Measurements from ENCODE around the gene SEMA6A. TPM values are rescaled to one million over a fixed set of nuclear protein-coding genes. Genes with fewer than 3 reads are reported as not detected.

The SEMA6A gene
- total RNA-seq, 1 experiment from 2014 or later, result 2.1 TPM

GRCh38 chr5:116583085-116583861 lies 8.7 kb upstream of the SEMA6A start:
- H3K27me3 Mint-ChIP-seq (ENCODE audit: insufficient read depth, unreplicated experiment), result no peaks in the 10 kb centered on the region
- BruUV-seq (replicated peaks), result no TSS peak
- intact Hi-C loops (cut with micrococcal nuclease), result loop anchor here (5.0 kb wide), 1 partner anchor 184 kb away; no protein-coding TSS in a partner anchor

DNA sequence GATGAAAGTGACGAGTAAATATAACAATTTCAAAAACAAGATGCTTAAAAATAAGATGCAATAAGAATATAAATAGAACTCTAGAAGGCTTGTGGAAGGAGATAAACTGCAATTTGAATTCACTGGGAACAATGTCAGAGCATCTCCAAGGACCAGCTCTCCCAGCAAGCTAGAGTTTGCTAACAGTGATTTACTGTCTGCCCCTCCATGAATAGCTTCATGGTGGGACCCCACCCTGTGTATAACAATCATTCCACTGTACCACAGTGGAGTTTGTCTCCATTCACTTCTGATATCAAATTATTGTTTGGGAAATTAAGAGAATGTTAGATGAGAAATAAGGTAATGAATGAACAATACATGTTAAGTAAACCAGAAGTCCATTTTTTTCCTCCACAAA lies 7.3 kb upstream of the SEMA6A start:
- intact Hi-C loops (cut with micrococcal nuclease), result loop anchor here (5.0 kb wide), 1 partner anchor 185 kb away; no protein-coding TSS in a partner anchor
- Mint-ChIP-seq H3K4me1 (ENCODE audit: insufficient read depth, unreplicated experiment) (peaks cover 17% of the 10 kb centered on the region), H3K27me3 (ENCODE audit: insufficient read depth, unreplicated experiment) (no peaks in the 10 kb centered on the region), H3K4me3 (ENCODE audit: unreplicated experiment) (no peak overlapping the region), H3K36me3 (ENCODE audit: insufficient read depth, unreplicated experiment) (no peaks in the 10 kb centered on the region), H3K9me3 (ENCODE audit: unreplicated experiment) (peaks cover 5% of the 10 kb centered on the region), H3K27ac (ENCODE audit: low read depth, unreplicated experiment) (no peak overlapping the region)
- TF ChIP-seq, protein P1, sequence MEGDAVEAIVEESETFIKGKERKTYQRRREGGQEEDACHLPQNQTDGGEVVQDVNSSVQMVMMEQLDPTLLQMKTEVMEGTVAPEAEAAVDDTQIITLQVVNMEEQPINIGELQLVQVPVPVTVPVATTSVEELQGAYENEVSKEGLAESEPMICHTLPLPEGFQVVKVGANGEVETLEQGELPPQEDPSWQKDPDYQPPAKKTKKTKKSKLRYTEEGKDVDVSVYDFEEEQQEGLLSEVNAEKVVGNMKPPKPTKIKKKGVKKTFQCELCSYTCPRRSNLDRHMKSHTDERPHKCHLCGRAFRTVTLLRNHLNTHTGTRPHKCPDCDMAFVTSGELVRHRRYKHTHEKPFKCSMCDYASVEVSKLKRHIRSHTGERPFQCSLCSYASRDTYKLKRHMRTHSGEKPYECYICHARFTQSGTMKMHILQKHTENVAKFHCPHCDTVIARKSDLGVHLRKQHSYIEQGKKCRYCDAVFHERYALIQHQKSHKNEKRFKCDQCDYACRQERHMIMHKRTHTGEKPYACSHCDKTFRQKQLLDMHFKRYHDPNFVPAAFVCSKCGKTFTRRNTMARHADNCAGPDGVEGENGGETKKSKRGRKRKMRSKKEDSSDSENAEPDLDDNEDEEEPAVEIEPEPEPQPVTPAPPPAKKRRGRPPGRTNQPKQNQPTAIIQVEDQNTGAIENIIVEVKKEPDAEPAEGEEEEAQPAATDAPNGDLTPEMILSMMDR (IDR thresholded peaks at IDR 0.05; ENCODE audit: unreplicated experiment), result no peak
- ChIA-PET POLR2A (no interaction called here), CTCF (interaction anchor here (0.7 kb wide), 1 partner anchor 417 kb away, joined by 3 read pairs; no protein-coding TSS in a partner anchor)
- no peak for DNase-seq (ENCODE audit: unreplicated experiment)
- BruUV-seq (replicated peaks), result no TSS peak

More at GRCh38 chr5:116583085-116583861, 8.7 kb upstream of the SEMA6A start:
- POLR2A ChIA-PET, result interaction anchor here (0.7 kb wide), 1 partner anchor 8 kb away, joined by 3 read pairs; the partner anchor contains the start of gene SEMA6A
- Mint-ChIP-seq H3K4me1 (ENCODE audit: insufficient read depth, unreplicated experiment) (peaks cover 17% of the 10 kb centered on the region), H3K4me3 (ENCODE audit: unreplicated experiment) (no peak overlapping the region), H3K36me3 (ENCODE audit: insufficient read depth, unreplicated experiment) (no peaks in the 10 kb centered on the region), H3K9me3 (ENCODE audit: unreplicated experiment) (peaks cover 5% of the 10 kb centered on the region), H3K27ac (ENCODE audit: low read depth, unreplicated experiment) (peak overlapping the region; percentile 79)
- TF ChIP-seq, protein P1 (IDR thresholded peaks at IDR 0.05; ENCODE audit: unreplicated experiment), result no peak
- peak; percentile 81 for DNase-seq (ENCODE audit: unreplicated experiment)
- CTCF ChIA-PET, result interaction anchor here (0.9 kb wide), 1 partner anchor 26 kb away, joined by 3 read pairs; no protein-coding TSS in a partner anchor

- Mint-ChIP-seq H3K27ac (ENCODE audit: low read depth, unreplicated experiment) (no peak overlapping the region), H3K4me1 (ENCODE audit: insufficient read depth, unreplicated experiment) (peaks cover 10% of the 10 kb centered on the region)
- DNase-seq (ENCODE audit: unreplicated experiment), result no peak
Measured at GRCh38 chr5:116579144-116579543, 4.5 kb upstream of the SEMA6A start.

More at GRCh38 chr5:116579144-116579543, 4.5 kb upstream of the SEMA6A start:
- TF ChIP-seq, protein P1 (IDR thresholded peaks at IDR 0.05; ENCODE audit: unreplicated experiment), result no peak
- intact Hi-C loops (cut with micrococcal nuclease), result loop anchor here (10.0 kb wide), 1 partner anchor 496 kb away; no protein-coding TSS in a partner anchor
- Mint-ChIP-seq H3K9me3 (ENCODE audit: unreplicated experiment) (no peaks in the 10 kb centered on the region), H3K36me3 (ENCODE audit: insufficient read depth, unreplicated experiment) (peaks cover 4% of the 10 kb centered on the region), H3K4me3 (ENCODE audit: unreplicated experiment) (no peak overlapping the region), H3K27me3 (ENCODE audit: insufficient read depth, unreplicated experiment) (no peaks in the 10 kb centered on the region)
- POLR2A ChIA-PET, result interaction anchor here (0.5 kb wide), 1 partner anchor 42 kb away, joined by 3 read pairs; no protein-coding TSS in a partner anchor
- CTCF ChIA-PET, result interaction anchor here (0.6 kb wide), 1 partner anchor 67 kb away, joined by 3 read pairs; no protein-coding TSS in a partner anchor
- no TSS peak for BruUV-seq (replicated peaks)

Measured in MCF 10A (cell line).